Omental fat pad (tissue), 4 donors: ENCODE results near the gene ACTG1. TPM values are rescaled to one million over a fixed set of nuclear protein-coding genes. Genes with fewer than 3 reads are reported as not detected.

Source experiments
- ATAC-seq: fragments of 150-250 bp; one replicate; pipeline ENCODE4 v1.9.1; 2016; ENCODE audit warnings: mild to moderate bottlenecking, moderate library complexity; ENCODE audit not compliant: low FRiP score
- DNase-seq: peaks from one replicate; pipeline ENCODE4 v3.0.0-alpha.2; 2019; ENCODE audit warnings: low spot score
- total RNA-seq, 4 donors: library from RNA; depleted of rRNA; stranded (reverse); fragments of >200 nt; gene quantifications; one replicate each; pipeline ENCODE4 v1.1.0, GENCODE V29; 2016
- TF ChIP-seq, protein P1 (sequence below), 3 donors: fragments of 450-650 bp; IDR thresholded peaks; one replicate each; pipeline ENCODE4 v1.5.1; 2016 to 2017; ENCODE audit warnings: antibody characterized with exemption in 3 of 3, mild to moderate bottlenecking in 3 of 3, moderate library complexity in 2 of 3

The ACTG1 gene
- total RNA-seq, 4 donors from 2014 or later, result 1,930 to 4,437 (median 3,125) TPM

DNA sequence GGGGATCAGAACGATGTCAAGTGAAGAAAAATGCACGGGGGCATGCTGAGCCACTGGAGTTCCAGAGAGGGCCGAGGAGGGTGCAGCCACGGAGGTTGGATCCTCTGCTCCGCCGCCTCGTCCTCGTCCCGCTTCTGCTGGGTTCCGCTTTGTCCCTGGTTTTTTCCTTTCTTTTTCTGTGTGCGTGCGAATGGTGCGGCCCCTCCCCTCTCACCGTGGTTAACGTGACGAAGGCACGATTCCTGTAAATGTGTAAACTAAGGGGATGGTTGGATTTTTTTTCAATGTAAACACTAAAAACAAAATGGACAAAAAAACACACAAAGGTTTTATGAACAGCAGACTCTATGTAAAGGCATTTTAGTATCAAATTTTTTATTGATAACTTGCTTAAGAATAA lies 46.7 kb downstream of the ACTG1 start:
- TF ChIP-seq, protein P1, sequence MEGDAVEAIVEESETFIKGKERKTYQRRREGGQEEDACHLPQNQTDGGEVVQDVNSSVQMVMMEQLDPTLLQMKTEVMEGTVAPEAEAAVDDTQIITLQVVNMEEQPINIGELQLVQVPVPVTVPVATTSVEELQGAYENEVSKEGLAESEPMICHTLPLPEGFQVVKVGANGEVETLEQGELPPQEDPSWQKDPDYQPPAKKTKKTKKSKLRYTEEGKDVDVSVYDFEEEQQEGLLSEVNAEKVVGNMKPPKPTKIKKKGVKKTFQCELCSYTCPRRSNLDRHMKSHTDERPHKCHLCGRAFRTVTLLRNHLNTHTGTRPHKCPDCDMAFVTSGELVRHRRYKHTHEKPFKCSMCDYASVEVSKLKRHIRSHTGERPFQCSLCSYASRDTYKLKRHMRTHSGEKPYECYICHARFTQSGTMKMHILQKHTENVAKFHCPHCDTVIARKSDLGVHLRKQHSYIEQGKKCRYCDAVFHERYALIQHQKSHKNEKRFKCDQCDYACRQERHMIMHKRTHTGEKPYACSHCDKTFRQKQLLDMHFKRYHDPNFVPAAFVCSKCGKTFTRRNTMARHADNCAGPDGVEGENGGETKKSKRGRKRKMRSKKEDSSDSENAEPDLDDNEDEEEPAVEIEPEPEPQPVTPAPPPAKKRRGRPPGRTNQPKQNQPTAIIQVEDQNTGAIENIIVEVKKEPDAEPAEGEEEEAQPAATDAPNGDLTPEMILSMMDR (IDR thresholded peaks at IDR 0.05), result no peak
- ATAC-seq (no peak), DNase-seq (no peak)

DNA sequence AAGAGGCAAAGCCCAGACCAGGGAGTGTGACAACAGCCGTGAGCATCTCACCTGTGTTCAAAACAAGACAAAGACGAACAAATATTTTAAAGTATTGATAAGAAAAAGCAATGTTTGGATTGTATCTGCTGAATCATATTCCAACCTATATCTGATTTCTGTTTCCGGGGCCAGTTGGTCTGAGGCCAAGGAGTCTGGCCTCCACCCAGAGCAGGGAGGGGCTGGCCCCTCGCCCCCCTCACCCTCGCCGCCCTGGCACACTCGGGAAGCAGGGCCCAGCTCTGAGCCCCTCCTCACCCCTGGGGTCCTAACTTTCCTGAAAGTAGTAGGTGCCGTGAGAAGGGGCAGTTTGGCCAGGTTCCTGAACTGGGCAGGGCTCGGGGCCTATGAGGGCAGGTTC lies 48.0 kb downstream of the ACTG1 start:
- TF ChIP-seq, protein P1 (IDR thresholded peaks at IDR 0.05), result no peak
- ATAC-seq (no peak), DNase-seq (no peak)

DNA sequence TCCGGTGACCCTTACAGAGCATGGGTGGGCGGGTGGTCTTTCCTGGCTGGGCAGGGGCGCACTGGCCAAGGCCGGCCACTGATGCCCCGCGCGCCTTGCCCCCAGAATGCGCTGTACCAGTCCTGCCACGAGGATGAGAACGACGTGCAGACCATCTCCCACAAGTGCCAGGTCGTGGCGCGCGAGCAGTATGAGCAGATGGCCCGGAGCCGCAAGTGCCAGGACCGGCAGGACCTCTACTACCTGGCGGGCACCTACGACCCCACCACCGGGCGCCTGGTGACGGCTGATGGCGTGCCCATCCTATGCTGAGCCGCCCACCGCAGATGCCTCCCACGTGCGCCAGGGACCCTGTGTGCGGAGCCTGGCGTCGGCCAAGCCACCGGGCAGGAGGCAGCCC lies 49.1 kb downstream of the ACTG1 start:
- no peak for DNase-seq
- TF ChIP-seq, protein P1 (IDR thresholded peaks at IDR 0.05), result no peak
- no peak for ATAC-seq

DNA sequence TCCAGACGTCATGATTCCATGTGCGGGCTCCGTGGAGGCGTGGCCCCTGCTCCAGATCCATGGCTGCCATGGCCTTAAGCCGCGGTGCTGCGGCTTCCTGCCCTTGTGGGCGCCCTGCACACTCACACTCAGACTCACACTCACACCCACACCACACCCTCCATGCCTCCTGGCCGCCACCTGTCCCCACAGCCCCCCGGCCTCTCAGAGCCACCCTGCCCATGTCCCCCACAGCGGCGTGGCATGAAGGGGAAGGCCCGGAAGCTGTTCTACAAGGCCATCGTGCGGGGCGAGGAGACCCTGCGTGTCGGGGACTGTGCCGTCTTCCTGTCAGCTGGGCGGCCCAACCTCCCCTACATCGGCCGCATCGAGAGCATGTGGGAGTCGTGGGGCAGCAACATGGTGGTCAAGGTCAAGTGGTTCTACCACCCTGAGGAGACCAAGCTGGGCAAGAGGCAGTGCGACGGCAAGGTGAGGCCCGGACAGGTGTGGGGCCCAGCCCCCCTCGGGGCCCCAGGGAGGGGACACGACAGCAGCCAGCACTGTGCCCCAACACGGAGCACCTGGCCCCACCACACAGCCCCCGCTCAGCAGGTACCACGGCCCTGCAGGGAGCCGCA lies 50.0 kb downstream of the ACTG1 start:
- TF ChIP-seq, protein P1 (IDR thresholded peaks at IDR 0.05), result no peak
- ATAC-seq, result no peak

DNA sequence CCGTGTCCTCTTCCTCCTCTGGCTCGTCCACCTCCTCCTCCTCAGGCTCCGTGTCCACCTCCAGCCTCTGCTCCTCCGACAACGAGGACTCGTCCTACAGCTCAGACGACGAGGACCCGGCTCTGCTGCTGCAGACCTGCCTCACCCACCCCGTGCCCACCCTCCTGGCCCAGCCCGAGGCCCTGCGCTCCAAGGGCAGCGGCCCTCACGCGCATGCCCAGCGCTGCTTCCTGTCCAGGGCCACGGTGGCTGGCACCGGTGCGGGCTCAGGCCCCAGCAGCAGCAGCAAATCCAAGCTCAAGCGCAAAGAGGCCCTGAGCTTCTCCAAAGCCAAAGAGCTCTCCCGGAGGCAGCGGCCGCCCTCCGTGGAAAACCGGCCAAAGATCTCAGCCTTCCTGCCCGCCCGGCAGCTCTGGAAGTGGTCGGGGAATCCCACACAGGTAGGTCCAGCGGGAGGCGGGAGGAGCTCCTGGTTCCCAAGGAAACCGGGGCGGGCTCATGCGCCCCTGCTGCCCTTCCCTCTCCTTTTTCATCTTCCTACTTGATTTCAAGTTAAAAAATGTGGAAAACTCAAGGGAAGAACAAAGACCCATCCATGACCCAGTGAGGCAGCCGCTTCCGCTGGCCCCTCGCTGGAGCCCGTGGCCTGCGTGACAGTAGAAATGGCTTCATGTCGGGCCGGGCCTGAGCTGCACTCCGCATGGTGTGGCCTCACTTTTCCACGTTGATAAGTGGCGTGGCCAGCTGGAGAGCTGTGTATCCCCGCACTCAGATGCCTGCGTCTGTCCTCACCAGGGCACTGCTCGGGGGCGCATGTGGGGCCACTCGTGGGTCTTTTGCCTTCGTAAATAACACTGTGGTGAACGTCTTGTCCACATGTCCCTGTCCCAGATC lies 50.7 kb downstream of the ACTG1 start:
- DNase-seq, result no peak
- TF ChIP-seq, protein P1 (IDR thresholded peaks at IDR 0.05), result no peak
- ATAC-seq, result no peak

More for the DNA sequence above, 50.0 kb downstream of the ACTG1 start:
- DNase-seq, result no peak

DNA sequence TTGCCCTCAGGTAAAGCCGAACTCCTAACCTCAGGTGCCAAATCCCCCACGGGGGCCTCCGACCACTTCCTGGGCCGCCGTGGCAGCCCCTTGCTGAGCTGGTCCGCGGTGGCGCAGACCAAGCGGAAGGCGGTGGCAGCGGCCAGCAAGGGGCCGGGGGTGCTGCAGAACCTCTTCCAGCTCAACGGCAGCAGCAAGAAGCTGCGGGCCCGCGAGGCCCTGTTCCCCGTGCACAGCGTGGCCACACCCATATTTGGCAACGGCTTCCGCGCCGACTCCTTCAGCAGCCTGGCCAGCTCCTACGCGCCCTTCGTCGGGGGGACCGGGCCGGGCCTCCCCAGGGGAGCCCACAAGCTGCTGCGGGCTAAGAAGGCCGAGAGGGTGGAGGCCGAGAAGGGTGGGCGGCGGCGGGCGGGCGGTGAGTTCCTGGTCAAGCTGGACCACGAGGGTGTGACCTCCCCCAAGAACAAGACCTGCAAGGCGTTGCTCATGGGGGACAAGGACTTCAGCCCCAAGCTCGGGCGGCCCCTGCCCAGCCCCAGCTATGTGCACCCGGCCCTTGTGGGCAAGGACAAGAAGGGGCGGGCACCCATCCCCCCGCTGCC lies 51.6 kb downstream of the ACTG1 start:
- ATAC-seq (no peak), DNase-seq (no peak)
- TF ChIP-seq, protein P1 (IDR thresholded peaks at IDR 0.05), result no peak

Other genes starting within 250 kb of the ACTG1 start
- gene SLC38A10, start 217.5 kb downstream of the ACTG1 start, total RNA-seq, result 100 to 1,000 TPM in 1 of 4 donors, 10 to 100 TPM in 3; 61.2 to 126 (median 75.6) TPM
- 10 to 100 TPM in 1 of 4 donors, 1 to 10 TPM in 3; 4.8 to 20.8 (median 7.1) TPM for gene BAHCC1, start 117.3 kb downstream of the ACTG1 start, total RNA-seq
- under 1 TPM in 3 of 4 donors, not detected in 1; 0.31 to 0.95 (median 0.36) TPM for gene FSCN2, start 15.6 kb upstream of the ACTG1 start, total RNA-seq
- 10 to 100 TPM; 13.9 to 28.0 (median 22.8) TPM for gene FAAP100, start 39.6 kb upstream of the ACTG1 start, total RNA-seq
- gene NPLOC4, start 124.3 kb upstream of the ACTG1 start, total RNA-seq, result 10 to 100 TPM; 58.9 to 87.7 (median 70.8) TPM
- 1 to 10 TPM in 1 of 4 donors, under 1 TPM in 2, not detected in 1; 0.47 to 1.0 (median 0.48) TPM for gene TSPAN10, start 124.4 kb upstream of the ACTG1 start, total RNA-seq
- gene PDE6G, start 143.7 kb upstream of the ACTG1 start, total RNA-seq, result 1 to 10 TPM in 1 of 4 donors, not detected in 3; 2.9 TPM
- 10 to 100 TPM; 18.4 to 26.5 (median 21.6) TPM for gene OXLD1, start 153.8 kb upstream of the ACTG1 start, total RNA-seq
- gene CCDC137, start 153.9 kb upstream of the ACTG1 start, total RNA-seq, result 10 to 100 TPM in 1 of 4 donors, 1 to 10 TPM in 3; 6.8 to 15.6 (median 9.4) TPM
- gene ARL16, start 171.0 kb upstream of the ACTG1 start, total RNA-seq, result 10 to 100 TPM; 18.8 to 28.8 (median 26.9) TPM
- gene HGS, start 171.2 kb upstream of the ACTG1 start, total RNA-seq, result 100 to 1,000 TPM in 1 of 4 donors, 10 to 100 TPM in 3; 54.0 to 117 (median 66.9) TPM
- gene MRPL12, start 190.6 kb upstream of the ACTG1 start, total RNA-seq, result 10 to 100 TPM; 31.4 to 55.8 (median 49.2) TPM
- gene SLC25A10, start 199.5 kb upstream of the ACTG1 start, total RNA-seq, result 10 to 100 TPM; 11.4 to 22.4 (median 14.0) TPM